Panc1 (cell line): ENCODE results near the gene IGFALS.

Experiments used
- CTCF ChIP-seq: fragments of 450-650 bp; IDR thresholded peaks from 2 replicates; pipeline ENCODE4 v1.5.1; 2017; ENCODE audit warnings: mild to moderate bottlenecking
- POLR2AphosphoS5 ChIP-seq: IDR thresholded peaks from 2 replicates; pipeline ENCODE4 v1.6.1; 2012; ENCODE audit warnings: mild to moderate bottlenecking, low read depth, low read length, moderate library complexity
- SIN3A ChIP-seq: IDR thresholded peaks from 2 replicates; pipeline ENCODE4 v1.6.1; 2012; ENCODE audit warnings: low read depth, mild to moderate bottlenecking, low read length, moderate library complexity, borderline replicate concordance; ENCODE audit not compliant: insufficient read depth
- TF ChIP-seq, protein P1 (sequence below), 2 experiments: IDR thresholded peaks; 2 replicates each; pipeline ENCODE4 v1.6.1; 2011 to 2012; ENCODE audit warnings: low read depth in 2 of 2, control low read depth in 1 of 2, low read length in 1 of 2, mild to moderate bottlenecking in 1 of 2, moderate library complexity in 1 of 2; ENCODE audit not compliant: insufficient read depth in 1 of 2

GRCh38 chr16:1830213-1830612 lies 36.7 kb upstream of the IGFALS start:
- TF ChIP-seq POLR2AphosphoS5 (no peak), CTCF (no peak), SIN3A (no peak)
- TF ChIP-seq, protein P1, sequence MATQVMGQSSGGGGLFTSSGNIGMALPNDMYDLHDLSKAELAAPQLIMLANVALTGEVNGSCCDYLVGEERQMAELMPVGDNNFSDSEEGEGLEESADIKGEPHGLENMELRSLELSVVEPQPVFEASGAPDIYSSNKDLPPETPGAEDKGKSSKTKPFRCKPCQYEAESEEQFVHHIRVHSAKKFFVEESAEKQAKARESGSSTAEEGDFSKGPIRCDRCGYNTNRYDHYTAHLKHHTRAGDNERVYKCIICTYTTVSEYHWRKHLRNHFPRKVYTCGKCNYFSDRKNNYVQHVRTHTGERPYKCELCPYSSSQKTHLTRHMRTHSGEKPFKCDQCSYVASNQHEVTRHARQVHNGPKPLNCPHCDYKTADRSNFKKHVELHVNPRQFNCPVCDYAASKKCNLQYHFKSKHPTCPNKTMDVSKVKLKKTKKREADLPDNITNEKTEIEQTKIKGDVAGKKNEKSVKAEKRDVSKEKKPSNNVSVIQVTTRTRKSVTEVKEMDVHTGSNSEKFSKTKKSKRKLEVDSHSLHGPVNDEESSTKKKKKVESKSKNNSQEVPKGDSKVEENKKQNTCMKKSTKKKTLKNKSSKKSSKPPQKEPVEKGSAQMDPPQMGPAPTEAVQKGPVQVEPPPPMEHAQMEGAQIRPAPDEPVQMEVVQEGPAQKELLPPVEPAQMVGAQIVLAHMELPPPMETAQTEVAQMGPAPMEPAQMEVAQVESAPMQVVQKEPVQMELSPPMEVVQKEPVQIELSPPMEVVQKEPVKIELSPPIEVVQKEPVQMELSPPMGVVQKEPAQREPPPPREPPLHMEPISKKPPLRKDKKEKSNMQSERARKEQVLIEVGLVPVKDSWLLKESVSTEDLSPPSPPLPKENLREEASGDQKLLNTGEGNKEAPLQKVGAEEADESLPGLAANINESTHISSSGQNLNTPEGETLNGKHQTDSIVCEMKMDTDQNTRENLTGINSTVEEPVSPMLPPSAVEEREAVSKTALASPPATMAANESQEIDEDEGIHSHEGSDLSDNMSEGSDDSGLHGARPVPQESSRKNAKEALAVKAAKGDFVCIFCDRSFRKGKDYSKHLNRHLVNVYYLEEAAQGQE (IDR thresholded peaks at IDR 0.05; ENCODE audit: insufficient read depth in 1 of 2, low read depth in 2 of 2, low read length in 1 of 2), result no peak
